GM23338 (cell line): ENCODE data around the gene IL1A. TPM values are rescaled to one million over a fixed set of nuclear protein-coding genes. Genes with fewer than 3 reads are reported as not detected.

Experiments used
- ATAC-seq: fragments of 200-7000 bp; cut with Tn5 transposase; 3 replicates; pipeline ENCODE4 v1.9.1; 2020
- DNase-seq: peaks from one replicate; pipeline ENCODE4 v3.0.0-alpha.2; 2015; ENCODE audit warnings: low spot score
- H2AFZ ChIP-seq: fragments of 200-600 bp; sonication (generic); 2 replicates; pipeline ENCODE4 v1.8.0; 2016; ENCODE audit warnings: antibody characterized with exemption, mild to moderate bottlenecking, moderate library complexity
- H3F3A ChIP-seq: fragments of 200-600 bp; sonication (generic); replicated peaks from 2 replicates; pipeline ENCODE4 v1.8.0; 2017; ENCODE audit warnings: antibody characterized with exemption, mixed run types, low read depth
- H3K27ac ChIP-seq: fragments of 200-600 bp; sonication (generic); 2 replicates; pipeline ENCODE4 v1.6.1; 2016; ENCODE audit warnings: low read depth
- H3K27me3 ChIP-seq: fragments of 200-600 bp; sonication (generic); 2 replicates; pipeline ENCODE4 v1.8.0; 2016; ENCODE audit warnings: mild to moderate bottlenecking, mixed run types, moderate library complexity; ENCODE audit not compliant: insufficient read depth
- H3K36me3 ChIP-seq: fragments of 200-600 bp; sonication (generic); 2 replicates; pipeline ENCODE4 v1.8.0; 2016; ENCODE audit warnings: mild to moderate bottlenecking; ENCODE audit not compliant: insufficient read depth
- H3K4me1 ChIP-seq: fragments of 200-600 bp; sonication (generic); 2 replicates; pipeline ENCODE4 v1.8.0; 2016; ENCODE audit warnings: mild to moderate bottlenecking, moderate library complexity; ENCODE audit not compliant: insufficient read depth
- H3K4me2 ChIP-seq: fragments of 200-600 bp; sonication (generic); 2 replicates; pipeline ENCODE4 v1.7.1; 2017; ENCODE audit warnings: mixed run types
- H3K4me3 ChIP-seq: fragments of 200-600 bp; sonication (generic); 2 replicates; pipeline ENCODE4 v1.6.1; 2016; ENCODE audit warnings: mixed run types
- H3K79me2 ChIP-seq: fragments of 200-600 bp; sonication (generic); replicated peaks from 2 replicates; pipeline ENCODE4 v1.8.0; 2017; ENCODE audit warnings: mild to moderate bottlenecking; ENCODE audit not compliant: insufficient read depth
- H3K9me2 ChIP-seq: fragments of 200-600 bp; sonication (generic); 2 replicates; pipeline ENCODE4 v1.8.0; 2017; ENCODE audit not compliant: insufficient read depth
- H4K20me1 ChIP-seq: fragments of 200-600 bp; sonication (generic); replicated peaks from 2 replicates; pipeline ENCODE4 v1.8.0; 2017; ENCODE audit warnings: mild to moderate bottlenecking; ENCODE audit not compliant: insufficient read depth
- H3K27ac Mint-ChIP-seq: 2 replicates; pipeline ENCODE4 v1.8.0; 2020; ENCODE audit warnings: inconsistent platforms, mild to moderate bottlenecking, moderate library complexity, mixed read lengths
- H3K27me3 Mint-ChIP-seq: 3 replicates; pipeline ENCODE4 v1.8.0; 2022; ENCODE audit warnings: low read depth, mild to moderate bottlenecking, moderate library complexity, mixed read lengths, inconsistent platforms; ENCODE audit not compliant: insufficient read depth, poor library complexity
- H3K36me3 Mint-ChIP-seq: 3 replicates; pipeline ENCODE4 v1.8.0; 2021; ENCODE audit warnings: low read depth, mild to moderate bottlenecking, inconsistent platforms, moderate library complexity, mixed read lengths
- H3K4me1 Mint-ChIP-seq: 3 replicates; pipeline ENCODE4 v1.8.0; 2020; ENCODE audit warnings: mild to moderate bottlenecking, inconsistent platforms, mixed read lengths
- H3K4me3 Mint-ChIP-seq: 3 replicates; pipeline ENCODE4 v1.8.0; 2021; ENCODE audit warnings: moderate library complexity, mild to moderate bottlenecking, inconsistent platforms, mixed read lengths
- H3K9me3 Mint-ChIP-seq: 3 replicates; pipeline ENCODE4 v1.8.0; 2020; ENCODE audit warnings: moderate library complexity, mild to moderate bottlenecking, inconsistent platforms, mixed read lengths
- CREB1 ChIP-seq: fragments of 250-450 bp; sonication (Bioruptor Pico); IDR thresholded peaks from 2 replicates; pipeline ENCODE4 v1.5.0; 2020; ENCODE audit warnings: low read depth, mild to moderate bottlenecking, moderate library complexity
- EZH2 ChIP-seq: fragments of 200-600 bp; sonication (generic); IDR thresholded peaks from one replicate; pipeline ENCODE4 v1.8.0; 2017; ENCODE audit warnings: antibody characterized with exemption, mild to moderate bottlenecking, low read depth; ENCODE audit not compliant: unreplicated experiment
- NANOG ChIP-seq: IDR thresholded peaks from 2 replicates; pipeline ENCODE4 v1.6.1; 2016; ENCODE audit warnings: antibody characterized with exemption, borderline replicate concordance
- ZNF331 ChIP-seq: fragments of 250-450 bp; sonication (Bioruptor Pico); IDR thresholded peaks from 2 replicates; pipeline ENCODE4 v1.5.0; 2020; ENCODE audit warnings: low read depth, mild to moderate bottlenecking, moderate library complexity
- polyA plus RNA-seq: library from polyadenylated mRNA; unstranded; fragments of >200 nt; fragmentation: Nextera tagmentation; extraction: Ambion mirVana; gene quantifications from 2 replicates; pipeline ENCODE4 v1.2.1, GENCODE V29; 2016
- total RNA-seq: library from RNA; depleted of rRNA; stranded (reverse); fragments of >200 nt; shearing (Covaris generic); gene quantifications from 2 replicates; pipeline ENCODE4 v1.2.3, GENCODE V29; 2014
- TF ChIP-seq, protein P1 (sequence below): fragments of 250-450 bp; sonication (Bioruptor Pico); IDR thresholded peaks from 2 replicates; pipeline ENCODE4 v1.5.0; 2020; ENCODE audit warnings: mild to moderate bottlenecking, moderate library complexity

The IL1A gene
- total and polyA plus RNA-seq, 2 experiments from 2014 or later, result 0.65 to 0.73 TPM

DNA sequence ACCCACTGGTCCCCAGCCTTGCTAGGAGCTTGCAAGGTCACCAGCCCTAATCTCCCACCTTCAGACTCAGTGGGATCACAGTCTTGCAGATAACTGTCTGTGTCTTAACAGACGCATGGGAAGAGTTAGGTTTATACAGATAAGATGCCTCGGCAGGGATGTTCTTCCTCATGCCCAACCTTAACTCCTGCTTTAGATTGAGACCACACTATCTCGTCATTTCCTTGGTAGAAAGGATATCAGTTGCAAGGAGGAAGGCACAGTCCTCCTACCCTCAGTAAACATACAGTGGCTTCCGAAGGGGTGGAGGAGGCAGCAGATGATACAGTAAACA is 56.3 kb downstream of the IL1A start (continued):
- TF ChIP-seq, protein P1, sequence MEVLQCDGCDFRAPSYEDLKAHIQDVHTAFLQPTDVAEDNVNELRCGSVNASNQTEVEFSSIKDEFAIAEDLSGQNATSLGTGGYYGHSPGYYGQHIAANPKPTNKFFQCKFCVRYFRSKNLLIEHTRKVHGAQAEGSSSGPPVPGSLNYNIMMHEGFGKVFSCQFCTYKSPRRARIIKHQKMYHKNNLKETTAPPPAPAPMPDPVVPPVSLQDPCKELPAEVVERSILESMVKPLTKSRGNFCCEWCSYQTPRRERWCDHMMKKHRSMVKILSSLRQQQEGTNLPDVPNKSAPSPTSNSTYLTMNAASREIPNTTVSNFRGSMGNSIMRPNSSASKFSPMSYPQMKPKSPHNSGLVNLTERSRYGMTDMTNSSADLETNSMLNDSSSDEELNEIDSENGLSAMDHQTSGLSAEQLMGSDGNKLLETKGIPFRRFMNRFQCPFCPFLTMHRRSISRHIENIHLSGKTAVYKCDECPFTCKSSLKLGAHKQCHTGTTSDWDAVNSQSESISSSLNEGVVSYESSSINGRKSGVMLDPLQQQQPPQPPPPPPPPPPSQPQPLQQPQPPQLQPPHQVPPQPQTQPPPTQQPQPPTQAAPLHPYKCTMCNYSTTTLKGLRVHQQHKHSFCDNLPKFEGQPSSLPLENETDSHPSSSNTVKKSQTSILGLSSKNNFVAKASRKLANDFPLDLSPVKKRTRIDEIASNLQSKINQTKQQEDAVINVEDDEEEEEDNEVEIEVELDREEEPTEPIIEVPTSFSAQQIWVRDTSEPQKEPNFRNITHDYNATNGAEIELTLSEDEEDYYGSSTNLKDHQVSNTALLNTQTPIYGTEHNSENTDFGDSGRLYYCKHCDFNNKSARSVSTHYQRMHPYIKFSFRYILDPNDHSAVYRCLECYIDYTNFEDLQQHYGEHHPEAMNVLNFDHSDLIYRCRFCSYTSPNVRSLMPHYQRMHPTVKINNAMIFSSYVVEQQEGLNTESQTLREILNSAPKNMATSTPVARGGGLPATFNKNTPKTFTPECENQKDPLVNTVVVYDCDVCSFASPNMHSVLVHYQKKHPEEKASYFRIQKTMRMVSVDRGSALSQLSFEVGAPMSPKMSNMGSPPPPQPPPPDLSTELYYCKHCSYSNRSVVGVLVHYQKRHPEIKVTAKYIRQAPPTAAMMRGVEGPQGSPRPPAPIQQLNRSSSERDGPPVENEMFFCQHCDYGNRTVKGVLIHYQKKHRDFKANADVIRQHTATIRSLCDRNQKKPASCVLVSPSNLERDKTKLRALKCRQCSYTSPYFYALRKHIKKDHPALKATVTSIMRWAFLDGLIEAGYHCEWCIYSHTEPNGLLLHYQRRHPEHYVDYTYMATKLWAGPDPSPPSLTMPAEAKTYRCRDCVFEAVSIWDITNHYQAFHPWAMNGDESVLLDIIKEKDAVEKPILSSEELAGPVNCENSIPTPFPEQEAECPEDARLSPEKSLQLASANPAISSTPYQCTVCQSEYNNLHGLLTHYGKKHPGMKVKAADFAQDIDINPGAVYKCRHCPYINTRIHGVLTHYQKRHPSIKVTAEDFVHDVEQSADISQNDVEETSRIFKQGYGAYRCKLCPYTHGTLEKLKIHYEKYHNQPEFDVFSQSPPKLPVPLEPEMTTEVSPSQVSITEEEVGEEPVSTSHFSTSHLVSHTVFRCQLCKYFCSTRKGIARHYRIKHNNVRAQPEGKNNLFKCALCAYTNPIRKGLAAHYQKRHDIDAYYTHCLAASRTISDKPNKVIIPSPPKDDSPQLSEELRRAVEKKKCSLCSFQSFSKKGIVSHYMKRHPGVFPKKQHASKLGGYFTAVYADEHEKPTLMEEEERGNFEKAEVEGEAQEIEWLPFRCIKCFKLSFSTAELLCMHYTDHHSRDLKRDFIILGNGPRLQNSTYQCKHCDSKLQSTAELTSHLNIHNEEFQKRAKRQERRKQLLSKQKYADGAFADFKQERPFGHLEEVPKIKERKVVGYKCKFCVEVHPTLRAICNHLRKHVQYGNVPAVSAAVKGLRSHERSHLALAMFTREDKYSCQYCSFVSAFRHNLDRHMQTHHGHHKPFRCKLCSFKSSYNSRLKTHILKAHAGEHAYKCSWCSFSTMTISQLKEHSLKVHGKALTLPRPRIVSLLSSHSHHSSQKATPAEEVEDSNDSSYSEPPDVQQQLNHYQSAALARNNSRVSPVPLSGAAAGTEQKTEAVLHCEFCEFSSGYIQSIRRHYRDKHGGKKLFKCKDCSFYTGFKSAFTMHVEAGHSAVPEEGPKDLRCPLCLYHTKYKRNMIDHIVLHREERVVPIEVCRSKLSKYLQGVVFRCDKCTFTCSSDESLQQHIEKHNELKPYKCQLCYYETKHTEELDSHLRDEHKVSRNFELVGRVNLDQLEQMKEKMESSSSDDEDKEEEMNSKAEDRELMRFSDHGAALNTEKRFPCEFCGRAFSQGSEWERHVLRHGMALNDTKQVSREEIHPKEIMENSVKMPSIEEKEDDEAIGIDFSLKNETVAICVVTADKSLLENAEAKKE (CRISPR knock-in tag), result no peak
- no peak for TF ChIP-seq CREB1
- no peak for TF ChIP-seq ZNF331
- no peak for TF ChIP-seq NANOG
- TF ChIP-seq EZH2, result no peak

DNA sequence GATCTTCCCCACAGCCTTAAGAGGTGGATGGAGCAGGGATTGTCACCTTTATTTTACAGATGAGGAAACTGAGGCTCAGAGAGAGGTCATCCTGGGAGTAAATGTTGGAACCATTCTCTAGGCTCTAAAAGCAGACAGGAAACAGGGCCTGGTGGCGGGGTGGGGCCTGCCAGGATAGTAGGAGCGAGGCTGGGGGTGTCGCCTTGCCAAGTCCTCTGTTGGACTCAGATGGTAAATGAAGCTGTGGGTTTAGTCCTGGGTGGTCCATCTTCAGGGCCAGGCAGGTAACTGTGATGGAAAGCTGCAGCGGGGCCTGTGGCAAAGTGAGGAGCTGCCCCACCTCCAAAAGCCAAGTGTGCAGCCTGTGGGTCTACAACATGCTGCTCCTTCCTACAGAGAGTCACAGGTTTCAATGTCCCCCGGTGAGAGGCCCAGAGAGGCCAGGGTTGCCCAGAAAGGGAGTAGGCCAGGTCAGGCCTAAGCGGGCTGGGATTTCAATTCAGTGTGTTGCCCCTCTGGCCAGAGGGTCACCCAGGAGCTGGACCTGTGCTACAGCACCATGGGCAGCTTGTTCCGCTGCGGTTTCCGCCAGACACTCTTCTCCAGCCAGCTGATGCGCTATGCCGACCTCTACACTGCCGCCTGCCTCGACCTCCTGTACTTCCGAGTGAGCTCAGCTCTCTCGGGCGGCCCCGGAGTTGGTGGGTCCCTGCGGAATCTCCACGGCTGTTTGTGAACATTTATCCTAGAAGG is 56.8 kb downstream of the IL1A start:
- no peaks in the 10 kb centered on the region for H3K36me3 ChIP-seq
- H3K4me1 ChIP-seq, result no peaks in the 10 kb centered on the region; the same call in 1 of the 2 replicates
- peak overlapping the region; percentile 28; the same call in 1 of the 2 replicates for H2AFZ ChIP-seq
- H3K4me3 ChIP-seq, result no peak overlapping the region
- no peak for DNase-seq
- no peaks in the 10 kb centered on the region for H3F3A ChIP-seq
- H4K20me1 ChIP-seq, result no peaks in the 10 kb centered on the region
- Mint-ChIP-seq H3K27me3 (peaks cover 5% of the 10 kb centered on the region), H3K27ac (no peak overlapping the region), H3K4me3 (no peak overlapping the region), H3K36me3 (no peaks in the 10 kb centered on the region), H3K4me1 (no peaks in the 10 kb centered on the region), H3K9me3 (no peaks in the 10 kb centered on the region)
- no peak overlapping the region for H3K27ac ChIP-seq
- H3K27me3 ChIP-seq, result no peaks in the 10 kb centered on the region
- H3K79me2 ChIP-seq, result no peaks in the 10 kb centered on the region
- no peak overlapping the region for H3K4me2 ChIP-seq
- ATAC-seq, result no peak
- no peaks in the 10 kb centered on the region for H3K9me2 ChIP-seq
- TF ChIP-seq, protein P1 (CRISPR knock-in tag), result no peak
- TF ChIP-seq CREB1, result no peak
